DMS 273 treated with DMSO at 0.1 percent for 48 hours (cell line): ENCODE data around the gene ZNF213.
A peak's percentile ranks its signal among the peaks of the same experiment; 100 is the strongest.
"Not testable (repeated sequence)": the region's sequence is repeated elsewhere in the genome, so short reads cannot be mapped to it uniquely, and the experiment has no call there.

Experiments
- DNase-seq: peaks from one replicate; lab custom pipeline; 2025; lab: John Stamatoyannopoulos, UW

The ZNF213 gene

DNA sequence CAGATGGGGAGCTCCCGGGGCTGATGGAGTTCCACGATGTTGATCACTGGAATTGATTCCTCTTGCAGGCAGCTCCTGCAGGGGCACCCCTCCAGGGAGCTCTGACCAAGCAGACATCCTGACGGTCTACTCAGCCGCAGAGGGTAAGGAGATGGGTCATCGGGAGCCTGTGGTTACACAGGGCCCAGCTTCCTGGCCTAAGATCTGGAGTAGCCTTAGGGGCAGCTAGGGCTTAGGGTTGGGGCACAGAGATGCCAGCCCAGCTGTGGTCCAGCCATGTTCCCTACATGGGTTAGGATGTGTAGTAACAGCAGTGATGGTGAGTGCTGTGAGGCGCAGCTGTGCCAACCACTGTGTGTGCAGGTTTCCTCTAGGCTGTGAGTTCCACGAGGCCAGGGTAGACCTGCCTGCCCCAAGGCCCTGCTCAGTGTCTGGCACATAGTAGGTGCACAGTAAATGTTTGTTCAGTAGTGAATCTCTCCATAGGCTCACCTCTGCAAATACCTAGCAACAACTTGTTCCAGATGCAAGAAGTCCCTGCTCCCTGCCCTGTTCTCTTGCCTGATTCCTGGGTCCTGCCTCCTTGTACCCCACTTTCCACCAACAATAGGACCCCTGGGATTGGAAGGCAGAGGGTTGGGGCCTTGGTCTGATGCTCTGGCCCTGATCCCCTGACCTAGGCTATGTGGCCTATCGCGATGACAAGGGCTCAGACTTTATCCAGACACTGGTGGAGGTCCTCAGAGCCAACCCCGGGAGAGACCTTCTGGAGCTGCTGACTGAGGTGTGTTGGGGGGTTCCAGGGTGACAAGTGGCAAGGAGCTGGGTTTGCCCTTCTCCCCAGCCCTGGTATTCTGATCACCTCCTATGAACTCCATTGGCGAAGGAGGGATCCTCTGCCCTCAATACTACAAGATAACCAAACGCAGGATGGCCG is 13.7 kb downstream of the ZNF213 start:
- DNase-seq = no peak

DNA sequence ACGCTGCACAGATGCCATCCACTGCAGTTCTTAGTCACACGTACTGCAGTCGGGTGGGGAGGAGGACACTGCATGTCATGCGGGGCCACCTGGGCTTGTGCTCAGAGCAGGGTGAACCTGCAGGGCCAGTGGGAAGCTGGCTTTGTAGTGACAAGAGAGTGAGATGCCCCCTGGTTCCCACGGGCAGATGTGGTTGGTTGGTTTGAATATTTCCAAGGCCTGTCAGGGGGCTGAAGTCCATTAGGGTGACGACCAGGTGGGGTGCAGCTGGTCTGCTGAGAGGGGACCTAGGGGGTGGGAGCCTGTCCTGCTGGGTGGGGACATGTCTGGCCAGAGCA is 14.3 kb downstream of the ZNF213 start:
- no peak for DNase-seq

DNA sequence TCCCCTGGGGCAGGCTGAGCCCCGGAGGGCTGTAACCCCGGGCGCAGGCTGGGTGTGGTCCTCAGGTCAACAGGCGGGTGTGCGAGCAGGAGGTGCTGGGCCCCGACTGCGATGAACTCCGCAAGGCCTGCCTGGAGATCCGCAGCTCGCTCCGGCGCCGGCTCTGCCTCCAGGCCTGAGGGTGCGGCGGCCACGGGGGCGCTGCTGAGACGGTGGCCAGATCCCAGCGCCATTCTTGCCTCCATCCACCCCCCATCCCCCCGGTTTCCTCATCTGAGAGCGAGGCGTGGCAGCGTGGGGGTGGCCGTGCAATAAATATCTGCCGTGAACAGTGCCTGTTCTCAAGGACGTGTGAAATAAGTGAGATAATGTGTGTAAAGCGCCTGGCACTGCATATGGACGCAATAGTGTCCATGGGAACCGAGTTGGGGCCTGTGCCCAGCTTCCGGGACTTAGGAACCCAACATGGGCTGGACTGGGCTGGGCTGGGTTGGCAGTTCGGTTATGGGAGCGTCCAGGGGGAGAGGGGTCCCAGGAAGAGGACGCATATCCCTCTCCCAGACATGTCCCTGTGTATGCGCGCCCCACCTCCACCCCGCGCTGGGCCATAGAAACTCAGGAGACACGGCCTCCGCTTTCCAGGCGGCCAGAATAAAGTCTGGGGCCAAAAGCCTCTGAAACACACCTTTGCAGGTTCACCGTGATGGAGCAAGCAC is 15.0 kb downstream of the ZNF213 start:
- no peak for DNase-seq

DNA sequence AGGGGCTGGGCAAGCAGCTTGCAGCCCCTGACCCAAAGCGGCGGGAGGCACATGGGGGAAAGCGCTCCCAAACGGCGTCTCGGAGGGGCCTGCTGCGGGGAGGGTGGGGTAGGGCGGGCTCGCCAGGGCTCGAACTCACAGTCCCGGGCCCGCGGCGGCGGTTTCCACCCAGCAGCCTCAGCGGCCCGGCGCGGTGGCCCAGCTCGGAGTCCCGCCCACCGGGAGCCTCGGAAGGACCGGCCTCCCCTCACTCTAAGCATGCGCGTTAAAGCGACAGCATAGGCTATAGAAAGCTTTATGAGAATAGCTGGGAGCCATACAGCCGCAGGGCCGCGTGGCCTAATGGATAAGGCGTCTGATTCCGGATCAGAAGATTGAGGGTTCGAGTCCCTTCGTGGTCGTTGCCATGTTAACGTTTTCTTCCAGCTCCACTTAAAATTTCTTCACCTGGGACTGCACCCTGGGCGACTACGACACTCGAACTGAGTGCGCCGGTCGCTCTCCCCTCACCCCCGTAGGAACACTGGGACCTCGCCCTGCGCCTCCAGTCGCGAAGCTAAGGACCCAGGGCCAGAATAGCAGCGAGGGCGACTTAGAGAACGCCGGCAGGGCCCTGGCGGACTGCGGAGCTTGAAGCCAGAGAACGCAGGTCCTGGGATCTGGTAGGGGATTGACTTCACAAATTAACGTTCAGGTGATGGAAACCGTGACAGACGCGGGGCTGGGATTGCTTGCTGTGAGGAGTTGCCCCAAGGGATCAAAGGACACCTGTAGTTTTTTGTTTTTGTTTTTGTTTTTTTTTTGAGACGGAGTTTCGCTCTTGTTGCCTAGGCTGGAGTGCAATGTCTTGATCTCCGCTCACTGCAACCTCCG is 15.8 kb downstream of the ZNF213 start:
- DNase-seq = peak; percentile 94

DNA sequence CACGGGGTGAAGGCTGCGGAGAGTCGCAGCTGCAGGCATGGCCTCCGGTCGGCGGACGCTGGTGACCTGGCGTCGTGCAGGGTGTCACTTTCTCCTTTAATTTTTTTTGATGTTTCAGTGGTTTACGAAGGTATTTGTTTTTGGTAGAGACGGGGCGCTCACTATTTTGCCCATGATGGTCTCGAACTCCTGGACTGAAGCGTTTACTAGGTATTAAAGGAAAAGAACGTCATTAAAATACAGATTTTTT is 17.1 kb downstream of the ZNF213 start:
- DNase-seq = no peak

DNA sequence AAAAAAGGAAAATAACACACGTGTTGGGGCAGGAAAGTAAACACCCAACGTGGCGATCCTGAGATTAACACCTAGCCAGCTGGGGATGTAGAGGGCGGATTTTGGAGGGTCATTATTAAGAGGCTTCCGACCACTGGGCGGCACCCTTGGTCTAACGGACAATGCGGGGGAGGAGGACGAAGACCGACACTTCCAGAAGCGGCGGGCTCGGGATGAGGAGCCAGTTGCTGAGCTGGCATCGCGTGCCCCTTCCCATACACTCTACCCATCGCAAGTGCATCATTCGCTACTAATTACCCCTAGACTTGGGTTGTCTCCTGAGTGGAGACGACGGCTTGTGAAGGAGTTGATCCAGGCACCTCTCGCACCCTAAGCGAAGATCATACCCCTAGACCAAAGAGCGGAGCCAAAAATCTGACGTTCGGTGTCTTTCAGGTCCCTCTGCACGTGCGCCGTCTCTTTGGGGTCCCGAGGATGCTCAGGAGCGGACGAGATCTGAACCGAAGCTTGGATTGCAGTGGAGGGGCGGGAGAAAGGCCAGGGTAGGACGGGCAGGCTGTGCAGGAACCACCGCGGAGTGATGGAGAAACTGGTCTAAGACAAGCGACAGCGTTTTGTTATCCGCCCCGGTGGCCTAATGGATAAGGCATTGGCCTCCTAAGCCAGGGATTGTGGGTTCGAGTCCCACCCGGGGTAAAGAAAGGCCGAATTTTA is 17.6 kb downstream of the ZNF213 start:
- peak; percentile 96 for DNase-seq

DNA sequence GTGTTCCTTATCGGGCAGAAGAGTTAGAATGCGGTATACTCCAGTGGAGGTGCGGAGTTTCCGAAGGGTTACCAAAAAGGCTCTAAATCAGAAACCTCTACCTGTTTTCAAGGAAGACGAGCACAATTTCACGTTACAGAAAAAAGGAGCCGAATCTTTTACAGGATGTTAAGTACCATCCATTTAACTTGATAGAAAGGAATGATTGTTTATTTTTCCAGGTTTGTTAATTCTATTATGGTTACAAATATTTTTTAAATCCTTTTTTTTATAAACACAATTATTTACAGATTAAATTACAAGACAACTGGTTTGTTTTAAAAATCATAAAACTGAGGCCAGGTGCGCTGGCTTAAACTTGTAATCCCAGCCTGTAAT is 18.2 kb downstream of the ZNF213 start:
- DNase-seq = no peak

DNA sequence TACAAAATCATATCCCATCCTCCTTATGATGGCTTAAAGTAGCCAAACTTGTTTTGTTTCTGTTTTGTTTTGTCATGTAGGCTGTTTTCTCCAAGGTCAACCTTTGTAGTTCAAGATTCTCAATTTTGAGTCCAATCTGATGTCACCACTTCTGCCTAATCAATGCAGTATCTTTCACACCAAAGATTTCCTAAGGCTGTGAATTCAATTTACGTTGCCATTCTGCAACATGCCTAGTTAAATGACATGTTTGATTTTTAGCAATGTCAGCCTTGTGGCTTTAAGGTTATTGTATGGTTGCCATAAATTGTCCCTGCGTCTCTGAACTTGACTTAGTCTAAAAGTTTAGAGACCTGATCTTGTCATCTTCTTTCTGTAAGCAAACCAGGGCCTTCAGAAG is 20.4 kb downstream of the ZNF213 start:
- no peak for DNase-seq

DNA sequence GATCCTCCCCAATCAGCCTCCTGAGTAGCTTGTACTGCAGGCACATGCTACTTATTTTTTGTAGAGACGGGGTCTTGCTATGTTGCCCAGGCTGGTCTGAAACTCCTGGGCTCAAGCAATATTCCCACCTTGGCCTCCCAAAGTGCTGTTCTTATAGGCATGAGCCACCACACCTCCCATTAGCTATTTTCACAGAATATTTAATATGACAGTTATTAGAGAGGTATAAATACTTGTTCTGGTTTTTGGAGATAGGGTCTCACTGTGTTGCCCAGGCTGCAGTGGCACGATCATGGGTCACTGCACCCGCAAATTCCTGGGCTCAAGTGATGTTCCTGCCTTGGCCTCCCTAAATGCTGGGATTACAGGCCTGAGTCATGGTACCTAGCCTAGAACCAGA is 21.1 kb downstream of the ZNF213 start:
- no peak for DNase-seq

DNA sequence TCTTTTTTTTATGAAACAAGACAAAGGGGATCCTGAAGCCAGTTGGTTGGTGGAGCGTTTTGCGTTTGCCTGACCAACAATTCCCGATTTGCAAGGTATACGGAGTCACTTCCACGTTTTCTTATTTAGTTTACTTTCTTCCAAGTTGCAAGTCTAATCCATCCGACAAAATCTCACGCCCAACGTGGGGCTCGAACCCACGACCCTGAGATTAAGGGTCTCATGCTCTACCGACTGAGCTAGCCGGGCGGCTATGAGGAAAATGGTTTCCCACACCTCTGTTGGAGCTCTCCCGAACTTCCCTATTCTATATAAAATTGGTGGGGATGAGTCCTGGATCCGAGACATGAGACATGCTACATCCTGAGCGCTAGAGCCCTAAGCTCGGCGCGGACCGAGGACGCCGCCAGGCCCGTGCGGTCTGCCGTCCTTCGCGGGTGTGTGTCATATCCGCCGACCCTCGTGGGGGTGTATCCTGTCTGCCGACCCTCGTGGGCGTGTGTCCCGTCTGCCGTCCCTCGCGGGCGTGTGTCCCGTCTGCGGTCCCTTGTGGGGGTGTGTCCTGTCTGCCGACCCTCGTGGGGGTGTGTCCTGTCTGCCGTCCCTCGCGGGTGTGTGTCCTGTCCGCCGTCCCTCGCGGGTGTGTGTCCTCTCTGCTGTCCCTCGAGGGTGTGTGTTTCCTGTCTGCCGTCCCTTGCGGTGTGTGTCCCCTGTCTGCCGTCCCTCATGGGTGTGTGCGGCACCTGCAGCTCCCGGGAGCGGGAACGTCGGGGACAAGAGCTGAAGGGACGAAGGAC is 22.6 kb downstream of the ZNF213 start:
- peak; percentile 93 for DNase-seq

DNA sequence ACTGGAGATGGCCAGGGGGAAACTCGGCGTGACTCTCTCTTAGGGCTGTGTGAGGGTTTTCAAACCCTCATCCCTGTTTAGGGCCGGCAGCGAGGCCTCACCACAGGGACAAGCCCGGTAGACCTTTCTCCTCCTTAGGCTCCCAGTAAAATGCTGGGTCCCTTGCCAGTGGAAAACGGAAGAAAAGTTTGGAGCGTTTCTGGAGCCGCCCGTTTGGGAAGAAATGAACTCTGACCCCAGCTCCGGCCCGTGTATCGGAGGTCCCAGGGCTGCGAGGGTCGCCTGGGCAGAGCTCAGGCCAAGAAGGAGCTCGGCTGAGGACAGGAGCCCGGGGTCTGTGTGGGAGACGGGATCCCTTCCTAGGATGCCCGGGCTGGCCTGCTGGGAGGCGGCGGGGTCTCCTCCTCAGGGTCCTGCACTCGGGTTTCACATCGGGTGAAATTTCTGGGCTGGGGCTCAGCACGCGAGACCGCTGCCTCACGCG is 23.2 kb downstream of the ZNF213 start:
- no peak for DNase-seq

DNA sequence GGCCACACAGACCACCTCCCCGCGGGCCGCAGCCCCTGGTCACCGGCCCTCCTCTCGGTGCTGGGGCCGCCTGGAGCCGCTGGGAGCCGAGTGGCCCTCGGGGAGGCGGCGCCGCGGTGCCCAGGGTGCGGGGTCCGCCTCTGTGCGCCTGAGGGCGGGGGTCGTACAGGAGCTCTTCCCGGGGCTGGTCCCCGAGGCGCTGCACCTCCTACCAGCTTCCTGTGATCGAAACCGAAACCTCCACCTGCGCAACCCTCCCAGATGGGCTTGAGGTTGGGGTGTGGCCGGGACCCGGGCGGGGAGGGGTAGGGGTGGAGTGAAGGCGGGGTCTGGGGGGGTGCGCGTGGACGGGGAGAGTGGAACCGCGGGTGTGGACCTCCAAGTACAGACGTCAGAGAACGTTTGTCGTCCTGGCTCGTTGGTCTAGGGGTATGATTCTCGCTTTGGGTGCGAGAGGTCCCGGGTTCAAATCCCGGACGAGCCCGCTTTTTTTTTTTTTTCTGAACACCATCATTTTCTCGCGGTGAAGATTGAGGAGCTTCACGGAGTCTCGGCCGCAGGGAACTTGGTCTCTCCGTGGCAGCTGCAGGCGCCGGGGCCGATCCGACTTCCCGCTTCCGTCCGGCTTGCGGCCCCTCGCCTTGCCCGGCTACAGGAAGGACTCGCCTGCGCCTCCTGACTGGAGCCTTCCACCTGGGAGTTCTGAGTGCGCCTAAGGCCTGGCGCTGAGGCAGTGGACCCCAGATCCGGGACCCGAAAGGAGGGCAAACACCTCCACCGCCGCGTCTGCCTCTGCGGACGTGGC is 23.9 kb downstream of the ZNF213 start:
- peak; percentile 89 for DNase-seq

DNA sequence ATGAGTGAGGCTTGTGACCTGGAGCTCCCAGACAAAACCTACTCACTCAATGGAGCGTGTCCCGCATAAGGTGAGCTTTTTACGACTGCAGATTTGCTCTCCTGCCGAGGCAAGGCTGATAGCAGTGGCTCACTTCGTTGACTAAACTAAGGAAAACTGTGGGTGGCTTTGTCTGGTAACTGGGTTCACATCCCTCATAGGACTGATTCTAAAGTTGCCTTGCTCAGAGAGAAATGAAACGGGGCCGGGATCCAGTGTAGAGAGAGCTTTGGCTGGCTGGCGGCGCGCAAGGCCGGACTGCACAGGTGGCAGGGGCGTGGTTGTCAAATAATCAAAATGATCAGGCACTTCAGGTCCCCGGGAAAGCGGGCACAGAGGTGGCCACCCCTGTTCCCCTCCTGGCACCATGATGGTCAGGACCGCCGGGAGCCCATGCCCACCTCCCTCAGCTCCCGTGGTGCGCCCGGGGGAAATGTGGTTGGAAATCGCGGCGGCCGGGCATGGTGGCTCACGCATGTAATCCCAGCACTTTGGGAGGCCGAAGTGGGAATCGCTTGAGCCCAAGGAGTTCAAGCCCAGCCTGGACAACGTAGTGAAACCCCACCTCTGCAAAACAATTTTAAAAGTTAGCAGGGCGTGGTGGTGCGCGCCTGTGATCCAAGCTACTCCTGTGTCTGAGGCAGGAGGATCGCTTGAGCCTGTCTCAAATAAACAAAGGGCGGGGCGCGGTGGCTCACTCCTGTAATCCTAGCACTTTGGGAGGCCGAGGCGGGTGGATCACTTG is 26.6 kb downstream of the ZNF213 start:
- DNase-seq = peak; percentile 38

DNA sequence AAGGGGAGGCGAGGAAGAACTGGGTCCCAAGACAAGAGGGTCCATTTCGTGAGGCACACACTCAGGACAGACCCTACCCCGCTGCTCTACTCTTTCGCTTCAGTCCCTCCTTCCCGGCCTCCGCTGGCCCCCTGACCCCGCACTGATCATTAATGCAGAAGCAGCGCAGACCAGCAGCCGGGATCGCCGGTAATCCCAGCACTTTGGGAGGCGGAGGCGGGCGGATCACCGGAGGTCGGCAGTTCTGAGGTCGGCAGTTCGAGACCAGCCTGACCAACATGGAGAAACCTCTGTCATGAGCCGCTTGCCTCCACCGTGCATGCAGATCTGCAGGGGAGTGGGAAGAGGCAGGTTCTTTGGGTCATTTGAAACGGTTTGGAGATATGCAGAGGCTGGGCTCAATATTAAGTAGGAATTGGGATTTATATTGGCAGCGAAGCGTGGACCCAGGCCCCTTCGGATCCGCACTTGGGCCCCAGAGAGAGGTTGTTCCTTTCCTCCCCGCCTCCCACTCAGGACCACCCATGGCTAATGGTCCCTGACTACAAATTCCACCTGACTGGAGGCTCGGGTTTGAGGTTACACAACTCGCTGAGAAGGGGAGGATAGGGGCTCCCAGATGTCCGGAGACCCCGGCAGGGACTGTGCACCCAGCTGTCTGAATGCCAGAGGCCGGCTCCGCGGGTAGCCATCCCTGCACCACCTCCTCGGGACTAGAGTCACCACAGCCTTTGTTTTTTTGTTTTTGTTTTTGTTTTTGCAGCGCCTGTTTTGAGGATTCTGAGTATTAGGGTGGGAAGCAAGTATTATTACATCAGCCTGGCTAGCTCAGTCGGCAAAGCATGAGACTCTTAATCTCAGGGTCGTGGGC is 29.5 kb downstream of the ZNF213 start:
- no peak for DNase-seq

DNA sequence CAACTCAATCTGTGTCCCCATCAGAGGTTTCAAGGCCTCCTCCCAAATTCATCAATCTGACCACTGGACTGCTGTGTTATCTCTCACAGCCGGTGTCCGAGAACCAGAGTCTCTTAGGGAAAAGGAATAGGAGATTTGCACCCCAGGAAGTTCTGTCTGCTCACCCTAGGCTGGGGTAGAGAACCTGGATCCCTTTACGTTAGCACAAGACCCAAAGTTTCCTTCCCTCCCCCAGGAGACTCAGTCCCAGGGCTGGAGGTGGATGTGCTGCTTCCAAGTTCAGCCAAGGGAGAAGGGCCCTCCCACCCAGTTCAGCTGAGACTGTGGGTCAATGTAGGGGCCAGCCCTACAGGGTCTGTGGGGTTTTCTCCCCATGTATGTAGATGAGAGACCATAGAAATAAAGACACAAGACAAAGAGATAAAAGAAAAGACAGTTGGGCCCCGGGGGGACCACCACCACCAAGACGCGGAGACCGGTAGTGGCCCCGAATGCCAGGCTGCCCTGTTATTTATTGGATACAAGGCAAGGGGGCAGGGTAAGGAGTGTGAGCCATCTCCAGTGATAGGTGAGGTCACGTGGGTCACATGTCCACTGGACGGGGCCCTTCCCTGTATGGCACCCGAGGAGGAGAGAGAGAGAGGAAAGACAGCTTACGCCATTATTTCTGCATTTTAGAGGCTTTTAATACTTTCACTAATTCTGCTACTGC is 30.4 kb downstream of the ZNF213 start:
- DNase-seq = no peak

DNA sequence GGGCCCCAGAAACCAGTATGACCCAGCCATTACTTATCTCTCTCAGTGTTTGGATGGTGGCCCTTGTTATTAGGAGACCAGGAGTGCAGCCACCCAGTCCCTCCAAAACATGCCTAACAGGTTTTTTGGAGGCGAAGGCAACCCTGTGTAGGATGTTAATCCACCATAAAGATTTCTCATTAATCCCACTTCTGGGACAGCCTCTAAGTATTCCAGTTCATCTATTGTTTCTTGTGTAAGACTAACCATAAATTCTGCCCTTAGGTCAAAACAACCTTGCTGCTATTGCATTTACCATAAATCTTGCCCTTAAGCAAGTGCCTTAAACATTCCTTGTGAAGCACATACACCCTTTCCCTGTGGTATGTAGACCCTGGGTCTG is 31.7 kb downstream of the ZNF213 start:
- no peak for DNase-seq

DNA sequence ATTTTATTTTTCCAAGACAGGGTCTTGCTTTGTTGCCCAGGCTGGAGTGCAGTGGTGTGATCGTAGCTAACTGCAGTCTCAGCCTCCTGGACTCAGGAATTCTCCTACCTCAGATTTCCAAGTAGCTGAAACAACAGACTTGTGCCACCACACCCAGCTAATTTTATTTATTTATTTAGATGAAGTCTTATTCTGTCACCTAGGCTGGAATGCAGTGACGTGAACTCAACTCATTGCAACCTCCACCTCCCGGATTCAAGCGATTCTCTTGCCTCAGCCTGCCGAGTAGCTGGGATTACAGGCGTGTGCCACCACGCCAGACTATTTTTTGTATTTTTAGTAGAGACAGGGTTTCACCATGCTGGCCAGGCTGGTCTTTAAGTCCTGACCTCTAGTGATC is 33.9 kb downstream of the ZNF213 start:
- DNase-seq = not testable (repeated sequence)
